Hepatocyte (in vitro differentiated cells): ENCODE data around the gene RFX4. TPM values are rescaled to one million over a fixed set of nuclear protein-coding genes. Genes with fewer than 3 reads are reported as not detected.

Experiments
- DNase-seq: peaks from one replicate; pipeline ENCODE4 v3.0.0-alpha.2; 2016; ENCODE audit warnings: low spot score
- H2AFZ ChIP-seq: fragments of 200-600 bp; sonication (generic); 2 replicates; pipeline ENCODE4 v1.6.0; 2016; ENCODE audit warnings: antibody characterized with exemption, mild to moderate bottlenecking
- H3K27ac ChIP-seq: fragments of 200-600 bp; sonication (generic); 2 replicates; pipeline ENCODE4 v1.5.1; 2016; ENCODE audit warnings: mild to moderate bottlenecking
- H3K27me3 ChIP-seq: fragments of 200-600 bp; sonication (generic); 2 replicates; pipeline ENCODE4 v1.6.1; 2016
- H3K36me3 ChIP-seq: fragments of 200-600 bp; sonication (generic); replicated peaks from 2 replicates; pipeline ENCODE4 v1.5.1; 2016; ENCODE audit warnings: low read depth; ENCODE audit not compliant: insufficient read depth
- H3K4me1 ChIP-seq: fragments of 200-600 bp; sonication (generic); 2 replicates; pipeline ENCODE4 v1.5.1; 2016; ENCODE audit warnings: mild to moderate bottlenecking, moderate library complexity; ENCODE audit not compliant: insufficient read depth
- H3K4me2 ChIP-seq: fragments of 200-600 bp; sonication (generic); 2 replicates; pipeline ENCODE4 v1.6.0; 2016
- H3K4me3 ChIP-seq: fragments of 200-600 bp; sonication (generic); 2 replicates; pipeline ENCODE4 v1.5.1; 2016; ENCODE audit warnings: mild to moderate bottlenecking
- H3K79me2 ChIP-seq: fragments of 200-600 bp; sonication (generic); 2 replicates; pipeline ENCODE4 v1.6.0; 2017; ENCODE audit warnings: mild to moderate bottlenecking
- H3K9me2 ChIP-seq: fragments of 200-600 bp; sonication (generic); replicated peaks from 2 replicates; pipeline ENCODE4 v1.6.0; 2017; ENCODE audit warnings: mild to moderate bottlenecking; ENCODE audit not compliant: insufficient read depth
- H3K9me3 ChIP-seq: fragments of 200-600 bp; sonication (generic); 2 replicates; pipeline ENCODE4 v1.5.1; 2016; ENCODE audit warnings: low read depth, mild to moderate bottlenecking
- H4K20me1 ChIP-seq: fragments of 200-600 bp; sonication (generic); 2 replicates; pipeline ENCODE4 v1.6.0; 2016; ENCODE audit warnings: mild to moderate bottlenecking; ENCODE audit not compliant: insufficient read depth, poor library complexity, severe bottlenecking
- EZH2 ChIP-seq: fragments of 200-600 bp; sonication (generic); IDR thresholded peaks from 2 replicates; pipeline ENCODE4 v1.6.1; 2016; ENCODE audit warnings: antibody characterized with exemption, mild to moderate bottlenecking, borderline replicate concordance
- EZH2phosphoT487 ChIP-seq: fragments of 200-600 bp; sonication (generic); IDR thresholded peaks from one replicate; pipeline ENCODE4 v1.6.1; 2018; ENCODE audit warnings: antibody characterized with exemption, mild to moderate bottlenecking, low read depth, moderate library complexity; ENCODE audit not compliant: unreplicated experiment, severe bottlenecking
- WGBS: methylation state at CpG from one replicate; pipeline ENCODE4 v1.1.6; 2016; ENCODE audit warnings: low lambda C conversion rate; ENCODE audit errors: missing lambda C conversion rate; 5-methylcytosine and 5-hydroxymethylcytosine counted together
- polyA plus RNA-seq: library from polyadenylated mRNA; unstranded; fragments of >200 nt; fragmentation: Nextera tagmentation; extraction: Ambion mirVana; gene quantifications from 2 replicates; pipeline ENCODE4 v1.2.1, GENCODE V29; 2016
- total RNA-seq: library from RNA; depleted of rRNA; stranded (reverse); fragments of >200 nt; gene quantifications from 2 replicates; pipeline ENCODE4 v1.2.3, GENCODE V29; 2014
- TF ChIP-seq, protein P1 (sequence below): fragments of 200-600 bp; sonication (generic); IDR thresholded peaks from 2 replicates; pipeline ENCODE4 v1.5.1; 2016; ENCODE audit warnings: antibody characterized with exemption, mild to moderate bottlenecking; ENCODE audit not compliant: poor library complexity

The RFX4 gene
- total and polyA plus RNA-seq, 2 experiments from 2014 or later = not detected

DNA sequence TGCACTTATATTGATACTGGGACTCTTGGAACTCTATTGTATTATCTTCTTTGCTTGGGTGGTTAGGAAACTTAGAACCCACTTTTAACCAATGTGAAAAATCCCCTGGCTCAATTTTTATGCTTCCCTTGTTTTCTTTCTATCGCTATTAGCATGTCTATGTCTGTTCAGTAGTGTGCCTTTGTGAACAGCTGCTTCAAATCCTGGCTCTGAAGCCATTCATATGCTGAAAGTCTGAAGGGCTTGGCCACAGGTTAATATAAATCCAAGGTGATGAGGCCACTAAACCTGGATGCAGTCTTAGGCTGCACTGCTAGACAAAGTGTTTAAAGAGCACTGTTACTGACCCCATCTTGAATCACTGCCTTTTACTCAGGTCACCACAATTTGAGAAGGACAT, 96.8 kb downstream of the RFX4 start:
- Histone ChIP-seq H4K20me1 (no peaks in the 10 kb centered on the region), H3K36me3 (no peaks in the 10 kb centered on the region), H3K9me3 (no peaks in the 10 kb centered on the region), H3K4me2 (no peak overlapping the region), H3K27ac (no peak overlapping the region), H3K4me3 (no peak overlapping the region), H3K27me3 (no peaks in the 10 kb centered on the region), H2AFZ (no peak overlapping the region), H3K4me1 (no peaks in the 10 kb centered on the region), H3K79me2 (no peaks in the 10 kb centered on the region), H3K9me2 (no peaks in the 10 kb centered on the region)
- TF ChIP-seq EZH2phosphoT487 = no peak
- TF ChIP-seq, protein P1, sequence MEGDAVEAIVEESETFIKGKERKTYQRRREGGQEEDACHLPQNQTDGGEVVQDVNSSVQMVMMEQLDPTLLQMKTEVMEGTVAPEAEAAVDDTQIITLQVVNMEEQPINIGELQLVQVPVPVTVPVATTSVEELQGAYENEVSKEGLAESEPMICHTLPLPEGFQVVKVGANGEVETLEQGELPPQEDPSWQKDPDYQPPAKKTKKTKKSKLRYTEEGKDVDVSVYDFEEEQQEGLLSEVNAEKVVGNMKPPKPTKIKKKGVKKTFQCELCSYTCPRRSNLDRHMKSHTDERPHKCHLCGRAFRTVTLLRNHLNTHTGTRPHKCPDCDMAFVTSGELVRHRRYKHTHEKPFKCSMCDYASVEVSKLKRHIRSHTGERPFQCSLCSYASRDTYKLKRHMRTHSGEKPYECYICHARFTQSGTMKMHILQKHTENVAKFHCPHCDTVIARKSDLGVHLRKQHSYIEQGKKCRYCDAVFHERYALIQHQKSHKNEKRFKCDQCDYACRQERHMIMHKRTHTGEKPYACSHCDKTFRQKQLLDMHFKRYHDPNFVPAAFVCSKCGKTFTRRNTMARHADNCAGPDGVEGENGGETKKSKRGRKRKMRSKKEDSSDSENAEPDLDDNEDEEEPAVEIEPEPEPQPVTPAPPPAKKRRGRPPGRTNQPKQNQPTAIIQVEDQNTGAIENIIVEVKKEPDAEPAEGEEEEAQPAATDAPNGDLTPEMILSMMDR = no peak
- no peak for TF ChIP-seq EZH2
- DNase-seq = no peak
- WGBS = 92% methylated on average over 1 of the region's 1 CpG

- no peaks in the 10 kb centered on the region for H4K20me1 ChIP-seq
- H3K79me2 ChIP-seq = no peaks in the 10 kb centered on the region
- no peak for TF ChIP-seq EZH2
- TF ChIP-seq EZH2phosphoT487 = no peak
- TF ChIP-seq, protein P1 = no peak
- no peak overlapping the region for H3K4me3 ChIP-seq
- no peak overlapping the region for H2AFZ ChIP-seq
- H3K27ac ChIP-seq = no peak overlapping the region
- DNase-seq = no peak
- no peaks in the 10 kb centered on the region for H3K4me1 ChIP-seq
- no peaks in the 10 kb centered on the region for H3K9me3 ChIP-seq
- no peak overlapping the region for H3K4me2 ChIP-seq
- no peaks in the 10 kb centered on the region for H3K36me3 ChIP-seq
- H3K27me3 ChIP-seq = no peaks in the 10 kb centered on the region
- H3K9me2 ChIP-seq = no peaks in the 10 kb centered on the region
Measured at GRCh38 chr12:106680280-106680679, 97.5 kb downstream of the RFX4 start.

DNA sequence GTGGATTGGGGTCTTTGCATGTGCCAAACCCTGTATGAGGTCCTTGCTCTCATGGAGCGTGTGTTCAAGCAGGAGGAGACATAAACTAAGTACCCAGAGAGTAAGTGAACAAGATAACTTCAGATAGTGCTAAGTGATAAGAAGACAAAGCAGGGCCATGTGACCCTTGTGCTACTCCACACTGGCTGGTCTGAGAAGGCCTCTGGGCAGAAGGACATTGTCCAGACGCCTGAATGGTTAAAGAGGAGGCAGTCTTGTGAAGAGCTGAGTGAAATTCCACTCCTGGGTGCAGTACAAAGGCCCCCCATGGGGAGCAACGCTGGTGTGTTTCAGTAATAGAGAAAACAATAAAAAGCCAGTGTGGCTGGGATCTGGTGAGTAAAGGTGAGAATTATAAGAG, 98.4 kb downstream of the RFX4 start:
- no peaks in the 10 kb centered on the region for H3K9me2 ChIP-seq
- no peaks in the 10 kb centered on the region for H3K9me3 ChIP-seq
- H3K27me3 ChIP-seq = no peaks in the 10 kb centered on the region
- H3K4me2 ChIP-seq = no peak overlapping the region
- WGBS = 43% methylated on average over 3 of the region's 3 CpGs
- H3K4me1 ChIP-seq = no peaks in the 10 kb centered on the region
- H2AFZ ChIP-seq = no peak overlapping the region
- H3K27ac ChIP-seq = no peak overlapping the region
- H3K79me2 ChIP-seq = no peaks in the 10 kb centered on the region
- TF ChIP-seq, protein P1 = no peak
- TF ChIP-seq EZH2phosphoT487 (no peak), EZH2 (no peak)
- no peaks in the 10 kb centered on the region for H3K36me3 ChIP-seq
- no peak overlapping the region for H3K4me3 ChIP-seq
- no peak for DNase-seq
- H4K20me1 ChIP-seq = no peaks in the 10 kb centered on the region
